ENCODE data around the gene ITGA2.
"Not testable (repeated sequence)": the region's sequence is repeated elsewhere in the genome, so short reads cannot be mapped to it uniquely, and the experiment has no call there.

Gene ITGA2

GRCh38 chr5:53091289-53091688, 102.1 kb downstream of the ITGA2 start:
- Histone ChIP-seq H3K36me3 (ENCODE audit: control insufficient read depth, insufficient read depth, low read length) (no peaks in the 10 kb centered on the region), H3K27me3 (ENCODE audit: control insufficient read depth, insufficient read depth, low read length) (no peaks in the 10 kb centered on the region), H3K9me3 (ENCODE audit: control insufficient read depth, insufficient read depth, low read length) (no peaks in the 10 kb centered on the region), H3K9ac (ENCODE audit: low read depth, low read length) (no peak overlapping the region), H3K4me3 (ENCODE audit: low read depth, low read length) (no peak overlapping the region), H3K4me1 (ENCODE audit: control insufficient read depth, insufficient read depth, low read length) (no peaks in the 10 kb centered on the region)

DNA sequence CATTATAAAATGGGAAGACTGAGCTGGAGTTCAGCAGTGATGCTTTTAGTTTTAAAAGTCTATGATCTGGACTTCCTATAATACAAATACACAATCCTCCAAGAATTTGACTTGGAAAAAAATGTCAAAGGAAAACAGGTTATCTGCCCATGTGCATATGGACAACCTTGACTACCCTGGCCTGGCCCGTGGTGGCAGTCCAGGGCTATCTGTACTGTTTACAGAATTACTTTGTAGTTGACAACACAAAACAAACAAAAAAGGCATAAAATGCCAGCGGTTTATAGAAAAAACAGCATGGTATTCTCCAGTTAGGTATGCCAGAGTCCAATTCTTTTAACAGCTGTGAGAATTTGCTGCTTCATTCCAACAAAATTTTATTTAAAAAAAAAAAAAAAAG, 103.1 kb downstream of the ITGA2 start:
- no peaks in the 10 kb centered on the region for H3K4me1 ChIP-seq (ENCODE audit: control insufficient read depth, insufficient read depth, low read length)
- no peak overlapping the region for H3K4me3 ChIP-seq (ENCODE audit: low read depth, low read length)
- no peaks in the 10 kb centered on the region for H3K9me3 ChIP-seq (ENCODE audit: control insufficient read depth, insufficient read depth, low read length)
- H3K9ac ChIP-seq (ENCODE audit: low read depth, low read length), result no peak overlapping the region
- H3K36me3 ChIP-seq (ENCODE audit: control insufficient read depth, insufficient read depth, low read length), result no peaks in the 10 kb centered on the region
- no peaks in the 10 kb centered on the region for H3K27me3 ChIP-seq (ENCODE audit: control insufficient read depth, insufficient read depth, low read length)

DNA sequence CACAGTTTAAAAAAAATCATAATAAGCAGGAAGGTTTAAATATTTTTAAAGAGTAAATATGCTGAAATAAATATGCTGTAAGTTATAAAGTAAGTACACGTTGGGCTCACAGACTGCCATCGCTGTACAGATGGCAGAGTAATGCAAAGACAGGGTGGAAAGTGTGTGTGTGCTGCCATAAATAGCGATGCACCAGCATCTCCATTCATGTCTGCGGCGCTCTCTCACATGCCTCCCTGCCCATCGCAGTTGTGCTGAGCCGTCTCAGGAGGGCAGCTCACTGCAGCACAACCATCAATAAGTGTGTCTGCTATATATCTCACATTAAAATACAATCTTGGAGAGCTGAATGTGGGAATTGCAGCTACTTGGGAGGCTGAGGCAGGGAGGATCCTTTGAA, 106.1 kb downstream of the ITGA2 start:
- H3K27me3 ChIP-seq (ENCODE audit: control insufficient read depth, insufficient read depth, low read length), result no peaks in the 10 kb centered on the region
- no peak overlapping the region for H3K9ac ChIP-seq (ENCODE audit: low read depth, low read length)
- no peaks in the 10 kb centered on the region for H3K4me1 ChIP-seq (ENCODE audit: control insufficient read depth, insufficient read depth, low read length)
- H3K9me3 ChIP-seq (ENCODE audit: control insufficient read depth, insufficient read depth, low read length), result no peaks in the 10 kb centered on the region
- no peaks in the 10 kb centered on the region for H3K36me3 ChIP-seq (ENCODE audit: control insufficient read depth, insufficient read depth, low read length)
- no peak overlapping the region for H3K4me3 ChIP-seq (ENCODE audit: low read depth, low read length)

GRCh38 chr5:53095931-53096525, 106.9 kb downstream of the ITGA2 start:
- Histone ChIP-seq H3K4me3 (ENCODE audit: low read depth, low read length) (no peak overlapping the region), H3K4me1 (ENCODE audit: control insufficient read depth, insufficient read depth, low read length) (no peaks in the 10 kb centered on the region), H3K9ac (ENCODE audit: low read depth, low read length) (no peak overlapping the region), H3K27me3 (ENCODE audit: control insufficient read depth, insufficient read depth, low read length) (no peaks in the 10 kb centered on the region), H3K36me3 (ENCODE audit: control insufficient read depth, insufficient read depth, low read length) (no peaks in the 10 kb centered on the region), H3K9me3 (ENCODE audit: control insufficient read depth, insufficient read depth, low read length) (no peaks in the 10 kb centered on the region)

- Histone ChIP-seq H3K4me1 (ENCODE audit: control insufficient read depth, insufficient read depth, low read length) (no peaks in the 10 kb centered on the region), H3K9me3 (ENCODE audit: control insufficient read depth, insufficient read depth, low read length) (no peaks in the 10 kb centered on the region), H3K27me3 (ENCODE audit: control insufficient read depth, insufficient read depth, low read length) (no peaks in the 10 kb centered on the region), H3K36me3 (ENCODE audit: control insufficient read depth, insufficient read depth, low read length) (no peaks in the 10 kb centered on the region), H3K9ac (ENCODE audit: low read depth, low read length) (no peak overlapping the region), H3K4me3 (ENCODE audit: low read depth, low read length) (no peak overlapping the region)
Measured at GRCh38 chr5:53099546-53099945, 110.4 kb downstream of the ITGA2 start.

DNA sequence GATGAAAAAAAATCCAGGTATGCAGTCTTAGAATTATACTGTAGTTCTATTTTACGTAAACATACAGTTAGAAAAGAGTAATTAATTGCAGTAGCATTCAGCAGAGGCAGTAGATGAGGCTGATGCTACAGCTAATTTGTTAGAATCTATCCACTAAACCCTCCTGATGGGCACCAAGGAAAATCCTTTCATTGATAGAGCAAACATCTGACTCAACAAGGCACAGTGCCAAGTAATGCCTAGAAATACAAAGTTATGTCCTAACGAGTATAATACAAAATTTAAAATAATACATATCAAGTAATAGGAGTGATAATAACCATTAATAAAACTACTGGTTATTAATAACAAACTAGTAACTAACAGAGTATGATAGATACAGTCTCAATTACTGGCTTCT, 111.5 kb downstream of the ITGA2 start:
- no peaks in the 10 kb centered on the region for H3K4me1 ChIP-seq (ENCODE audit: control insufficient read depth, insufficient read depth, low read length)
- no peak overlapping the region for H3K4me3 ChIP-seq (ENCODE audit: low read depth, low read length)
- H3K27me3 ChIP-seq (ENCODE audit: control insufficient read depth, insufficient read depth, low read length), result no peaks in the 10 kb centered on the region
- no peak overlapping the region for H3K9ac ChIP-seq (ENCODE audit: low read depth, low read length)
- H3K36me3 ChIP-seq (ENCODE audit: control insufficient read depth, insufficient read depth, low read length), result no peaks in the 10 kb centered on the region
- no peaks in the 10 kb centered on the region for H3K9me3 ChIP-seq (ENCODE audit: control insufficient read depth, insufficient read depth, low read length)

DNA sequence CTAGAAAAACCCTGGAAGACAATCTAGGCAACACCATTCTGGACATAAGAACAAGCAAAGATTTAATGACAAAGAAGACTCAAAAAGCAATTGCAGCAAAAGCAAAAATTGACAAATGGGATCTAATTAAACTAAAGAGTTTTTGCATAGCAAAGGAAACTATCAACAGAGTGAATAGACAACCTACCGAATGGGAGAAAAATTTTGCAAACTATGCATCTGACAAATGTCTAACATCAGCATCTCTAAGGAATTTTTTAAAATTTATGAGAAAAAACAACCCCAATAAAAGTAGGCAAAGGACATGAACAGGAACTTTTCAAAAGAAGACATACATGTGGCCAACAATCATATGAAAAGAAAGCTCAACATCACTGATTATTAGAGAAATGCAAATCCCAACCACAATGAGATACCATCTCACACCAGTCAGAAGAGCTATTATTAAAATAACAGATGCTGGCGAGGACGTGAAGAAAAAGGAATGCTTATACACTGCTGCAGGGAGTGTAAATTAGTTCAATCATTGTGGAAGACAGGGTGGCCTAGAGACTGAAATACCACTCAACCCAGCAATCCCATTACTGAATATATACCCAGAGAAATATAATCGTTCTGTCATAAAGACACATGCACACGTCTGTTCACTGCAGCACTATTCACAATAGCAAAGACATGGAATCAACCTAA, 116.6 kb downstream of the ITGA2 start:
- Histone ChIP-seq H3K9ac (ENCODE audit: low read depth, low read length) (no peak overlapping the region), H3K4me3 (ENCODE audit: low read depth, low read length) (no peak overlapping the region), H3K36me3 (ENCODE audit: control insufficient read depth, insufficient read depth, low read length) (no peaks in the 10 kb centered on the region), H3K4me1 (ENCODE audit: control insufficient read depth, insufficient read depth, low read length) (no peaks in the 10 kb centered on the region), H3K27me3 (ENCODE audit: control insufficient read depth, insufficient read depth, low read length) (no peaks in the 10 kb centered on the region), H3K9me3 (ENCODE audit: control insufficient read depth, insufficient read depth, low read length) (no peaks in the 10 kb centered on the region)

DNA sequence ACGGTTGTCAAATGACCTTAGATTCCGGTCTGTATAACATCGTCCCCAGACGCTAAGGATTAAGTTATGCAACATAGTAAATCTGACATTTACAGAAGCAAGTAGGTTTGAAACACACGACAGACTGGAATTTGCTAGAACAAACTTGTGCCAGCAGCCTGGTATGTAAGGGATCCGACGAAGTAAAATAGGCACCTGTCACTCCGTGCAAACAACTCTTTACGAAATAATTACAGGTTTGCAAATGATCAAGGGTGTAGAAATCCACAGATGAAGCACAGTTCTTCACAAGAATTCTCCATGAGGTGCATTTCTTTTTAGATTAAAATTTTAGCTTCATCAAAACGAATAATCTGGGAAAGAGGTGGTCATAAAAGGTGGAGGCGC, 119.9 kb downstream of the ITGA2 start:
- Histone ChIP-seq H3K4me1 (ENCODE audit: control insufficient read depth, insufficient read depth, low read length) (no peaks in the 10 kb centered on the region), H3K9me3 (ENCODE audit: control insufficient read depth, insufficient read depth, low read length) (no peaks in the 10 kb centered on the region), H3K4me3 (ENCODE audit: low read depth, low read length) (peak overlapping the region; percentile 84), H3K36me3 (ENCODE audit: control insufficient read depth, insufficient read depth, low read length) (no peaks in the 10 kb centered on the region), H3K27me3 (ENCODE audit: control insufficient read depth, insufficient read depth, low read length) (no peaks in the 10 kb centered on the region), H3K9ac (ENCODE audit: low read depth, low read length) (no peak overlapping the region)

DNA sequence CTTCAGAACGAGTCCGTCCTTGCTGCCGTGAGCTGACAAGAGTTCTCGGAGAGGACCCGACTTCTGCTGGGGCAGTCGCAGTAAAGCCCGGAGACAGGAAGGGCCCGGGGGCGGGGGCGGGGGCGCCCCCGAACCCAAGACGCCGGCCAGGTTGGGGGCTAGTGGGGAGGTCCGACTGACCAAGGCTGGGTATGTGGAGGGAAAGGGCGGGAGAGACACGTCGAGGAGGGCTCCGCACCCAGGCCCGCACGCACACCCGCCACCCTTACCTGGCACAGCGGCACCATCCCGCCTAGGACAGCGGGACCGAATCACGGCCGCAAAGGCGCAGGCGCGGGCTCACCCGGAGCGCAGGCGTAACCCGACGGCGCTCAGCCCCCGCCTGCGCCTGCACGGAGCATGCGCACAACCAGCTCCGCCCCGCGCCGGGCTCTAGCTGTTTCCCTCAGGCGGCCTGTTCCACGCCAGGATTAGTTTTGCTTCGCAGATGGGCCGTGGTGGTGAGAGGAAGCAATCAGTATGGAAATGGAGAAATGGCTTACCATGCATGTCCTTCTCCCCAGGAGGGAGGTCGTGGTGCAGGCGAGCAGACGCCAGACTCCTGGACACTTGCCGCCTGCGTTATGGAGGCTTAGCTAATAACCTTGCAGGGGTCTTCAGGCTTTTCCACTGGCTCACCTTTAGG, 120.4 kb downstream of the ITGA2 start, which contains the start of gene MOCS2:
TSS of gene MOCS2 (minus strand) at position 315 of the 685 bp plus-strand sequence. CDS start 2,583 bp downstream, outside the sequence.
- Histone ChIP-seq H3K4me1 (ENCODE audit: control insufficient read depth, insufficient read depth, low read length) (no peaks in the 10 kb centered on the region), H3K9me3 (ENCODE audit: control insufficient read depth, insufficient read depth, low read length) (no peaks in the 10 kb centered on the region), H3K27me3 (ENCODE audit: control insufficient read depth, insufficient read depth, low read length) (no peaks in the 10 kb centered on the region), H3K9ac (ENCODE audit: low read depth, low read length) (peak within 1 kb of the TSS; percentile 76), H3K4me3 (ENCODE audit: low read depth, low read length) (peak within 1 kb of the TSS; percentile 84), H3K36me3 (ENCODE audit: control insufficient read depth, insufficient read depth, low read length) (no peaks in the 10 kb centered on the region)

DNA sequence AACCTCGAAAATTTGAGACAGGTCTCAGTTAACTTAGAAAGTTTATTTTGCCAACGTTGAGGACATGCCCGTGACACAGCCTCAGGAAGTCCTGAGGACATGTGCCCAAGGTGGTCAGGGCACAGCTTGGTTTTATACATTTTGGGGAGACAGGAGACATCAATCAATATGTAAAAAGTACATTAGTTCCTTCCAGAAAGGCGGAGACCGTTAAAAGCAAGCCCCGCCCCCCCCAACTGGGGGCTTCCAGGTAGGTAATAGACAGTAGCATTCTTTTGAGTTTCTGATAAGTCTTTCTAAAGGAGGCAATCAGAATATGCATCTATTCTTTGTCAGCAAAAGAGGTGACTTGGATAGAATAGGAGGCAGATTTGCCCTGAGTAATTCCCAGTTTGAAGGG, 121.0 kb downstream of the ITGA2 start:
- Histone ChIP-seq H3K4me3 (ENCODE audit: low read depth, low read length) (peak overlapping the region; percentile 84), H3K4me1 (ENCODE audit: control insufficient read depth, insufficient read depth, low read length) (no peaks in the 10 kb centered on the region), H3K9ac (ENCODE audit: low read depth, low read length) (no peak overlapping the region), H3K9me3 (ENCODE audit: control insufficient read depth, insufficient read depth, low read length) (no peaks in the 10 kb centered on the region), H3K36me3 (ENCODE audit: control insufficient read depth, insufficient read depth, low read length) (no peaks in the 10 kb centered on the region), H3K27me3 (ENCODE audit: control insufficient read depth, insufficient read depth, low read length) (no peaks in the 10 kb centered on the region)

DNA sequence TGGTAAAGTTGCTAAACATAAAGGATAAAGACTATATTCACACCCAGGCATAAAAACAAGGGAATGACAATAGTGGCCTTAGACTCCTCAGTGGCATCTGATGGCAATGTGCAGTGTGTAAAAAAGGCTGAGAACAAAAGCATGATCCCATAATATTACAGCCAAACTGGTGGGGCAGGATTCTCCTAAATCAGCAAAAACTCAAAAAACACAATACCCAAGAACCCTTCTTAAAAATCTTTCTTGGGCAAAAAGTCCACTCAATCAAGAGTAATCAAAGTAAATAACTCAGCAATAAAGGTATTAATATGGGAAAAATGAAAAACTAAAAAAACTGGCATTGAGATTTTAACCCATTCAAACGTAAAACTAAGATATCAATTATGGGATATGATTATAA, 122.0 kb downstream of the ITGA2 start:
- no peak overlapping the region for H3K9ac ChIP-seq (ENCODE audit: low read depth, low read length)
- no peaks in the 10 kb centered on the region for H3K36me3 ChIP-seq (ENCODE audit: control insufficient read depth, insufficient read depth, low read length)
- H3K9me3 ChIP-seq (ENCODE audit: control insufficient read depth, insufficient read depth, low read length), result no peaks in the 10 kb centered on the region
- H3K4me1 ChIP-seq (ENCODE audit: control insufficient read depth, insufficient read depth, low read length), result no peaks in the 10 kb centered on the region
- no peaks in the 10 kb centered on the region for H3K27me3 ChIP-seq (ENCODE audit: control insufficient read depth, insufficient read depth, low read length)
- no peak overlapping the region for H3K4me3 ChIP-seq (ENCODE audit: low read depth, low read length)

GRCh38 chr5:53112307-53112706, 123.2 kb downstream of the ITGA2 start:
- not testable (repeated sequence) for H3K9me3 ChIP-seq (ENCODE audit: control insufficient read depth, insufficient read depth, low read length); H3K36me3 ChIP-seq (ENCODE audit: control insufficient read depth, insufficient read depth, low read length); H3K9ac ChIP-seq (ENCODE audit: low read depth, low read length); H3K27me3 ChIP-seq (ENCODE audit: control insufficient read depth, insufficient read depth, low read length); H3K4me3 ChIP-seq (ENCODE audit: low read depth, low read length); H3K4me1 ChIP-seq (ENCODE audit: control insufficient read depth, insufficient read depth, low read length)

All from iPS-15b (cell line).